GM03348 (cell line): ENCODE results near the gene MAFB.

ENCODE experiments used
- DNase-seq: peaks from one replicate; pipeline ENCODE4 v3.0.0; 2012; ENCODE audit warnings: low spot score

MAFB gene

DNA sequence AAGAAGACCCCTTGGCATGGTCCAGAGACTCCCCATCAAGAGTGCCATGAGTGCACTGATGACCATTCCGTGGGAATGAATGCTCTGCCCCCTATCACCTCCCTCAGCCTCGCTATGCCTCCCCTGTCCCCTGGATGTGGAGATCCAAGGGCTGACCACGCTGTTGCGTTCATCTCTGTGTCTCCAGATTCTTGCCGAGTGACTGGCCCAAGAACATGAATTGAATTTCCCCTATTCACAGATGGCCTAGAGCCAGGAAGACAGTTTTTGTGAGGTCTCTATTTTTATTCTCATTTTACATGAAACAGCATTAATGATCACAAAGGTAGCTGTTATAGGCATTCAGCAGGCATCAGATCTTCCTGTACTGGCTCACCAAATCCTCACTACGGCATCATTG is 33.6 kb downstream of the MAFB start:
- no peak for DNase-seq

DNA sequence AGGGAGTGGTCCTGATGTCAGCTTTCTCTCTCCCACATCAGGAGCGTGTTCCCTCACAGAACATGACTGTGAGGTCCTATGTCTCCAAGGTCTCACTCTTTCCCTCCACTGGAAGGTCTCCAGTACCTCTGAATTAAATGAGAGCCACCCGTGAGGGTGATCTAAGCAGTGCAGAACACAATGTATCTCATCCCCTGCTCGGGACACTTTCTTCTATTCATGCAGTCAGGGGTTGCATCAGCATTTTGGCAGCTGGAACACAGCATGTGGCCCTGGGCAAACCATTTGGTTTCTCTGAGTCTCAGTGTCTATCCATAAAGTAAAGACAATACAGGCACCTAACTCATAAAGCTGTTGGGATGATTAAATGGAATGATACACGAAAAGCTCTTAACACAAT is 34.2 kb downstream of the MAFB start:
- DNase-seq, result no peak

DNA sequence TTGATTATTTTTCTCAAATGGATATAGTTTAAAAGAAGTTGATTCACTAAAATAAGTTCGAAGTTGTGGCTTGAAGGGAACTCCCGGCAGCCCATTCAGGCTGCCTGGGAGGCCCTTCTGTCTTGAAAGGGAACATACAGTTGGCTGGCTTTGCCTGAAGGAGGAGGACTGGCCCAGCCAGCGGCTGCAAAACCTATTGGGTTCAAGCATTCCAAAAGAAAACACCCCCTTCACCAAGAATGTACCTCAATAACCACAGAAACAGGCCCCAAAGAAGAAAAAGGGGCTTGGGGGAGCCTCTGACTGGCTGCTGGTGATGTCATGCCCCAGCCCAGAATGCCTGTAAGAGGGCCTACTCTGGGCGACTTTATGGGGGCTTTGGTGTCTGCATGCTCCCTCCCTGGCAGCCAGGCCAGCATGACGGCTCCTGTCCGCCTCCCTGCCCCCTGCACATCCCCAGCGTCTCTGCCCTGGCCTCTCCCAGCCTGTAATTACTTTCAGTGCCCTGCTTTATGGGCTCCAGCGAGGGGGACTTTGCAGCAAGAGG is 36.5 kb downstream of the MAFB start:
- DNase-seq, result no peak

DNA sequence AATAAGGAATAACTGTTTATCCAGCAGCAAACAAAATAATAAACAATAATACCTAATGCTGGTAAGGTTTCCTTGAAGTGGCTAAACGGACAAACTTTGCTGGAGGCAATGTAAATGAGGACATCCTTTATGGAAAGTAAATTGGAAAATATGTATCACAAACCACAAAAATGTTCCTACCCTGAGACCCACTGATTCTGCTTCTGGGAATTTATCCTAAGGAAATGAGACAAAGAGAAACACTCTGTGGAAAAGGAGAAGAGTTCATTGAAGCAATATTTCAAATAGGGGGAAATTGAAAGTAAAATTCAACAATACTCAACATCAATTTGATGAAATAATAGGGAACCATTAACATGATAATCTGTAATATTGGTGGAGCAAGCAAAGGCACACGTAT is 37.9 kb downstream of the MAFB start:
- DNase-seq, result no peak

DNA sequence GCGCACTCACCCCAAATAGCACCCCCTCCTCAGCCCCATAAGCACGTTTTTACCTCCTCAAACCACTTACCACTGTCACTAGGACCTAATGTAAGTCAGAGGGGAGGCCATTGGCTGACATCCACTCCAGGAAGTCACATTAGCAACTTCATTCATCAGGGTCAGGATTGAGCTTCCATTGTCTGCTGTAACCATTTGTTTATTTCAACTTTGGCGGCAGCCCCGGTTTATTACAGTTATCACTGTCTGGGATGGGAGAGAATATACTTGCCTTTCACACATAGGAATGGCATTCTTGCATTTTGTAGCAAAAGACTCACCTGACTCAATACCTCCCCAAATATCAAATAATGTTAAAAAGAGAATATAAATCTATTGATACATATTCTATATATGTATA is 38.3 kb downstream of the MAFB start:
- no peak for DNase-seq

DNA sequence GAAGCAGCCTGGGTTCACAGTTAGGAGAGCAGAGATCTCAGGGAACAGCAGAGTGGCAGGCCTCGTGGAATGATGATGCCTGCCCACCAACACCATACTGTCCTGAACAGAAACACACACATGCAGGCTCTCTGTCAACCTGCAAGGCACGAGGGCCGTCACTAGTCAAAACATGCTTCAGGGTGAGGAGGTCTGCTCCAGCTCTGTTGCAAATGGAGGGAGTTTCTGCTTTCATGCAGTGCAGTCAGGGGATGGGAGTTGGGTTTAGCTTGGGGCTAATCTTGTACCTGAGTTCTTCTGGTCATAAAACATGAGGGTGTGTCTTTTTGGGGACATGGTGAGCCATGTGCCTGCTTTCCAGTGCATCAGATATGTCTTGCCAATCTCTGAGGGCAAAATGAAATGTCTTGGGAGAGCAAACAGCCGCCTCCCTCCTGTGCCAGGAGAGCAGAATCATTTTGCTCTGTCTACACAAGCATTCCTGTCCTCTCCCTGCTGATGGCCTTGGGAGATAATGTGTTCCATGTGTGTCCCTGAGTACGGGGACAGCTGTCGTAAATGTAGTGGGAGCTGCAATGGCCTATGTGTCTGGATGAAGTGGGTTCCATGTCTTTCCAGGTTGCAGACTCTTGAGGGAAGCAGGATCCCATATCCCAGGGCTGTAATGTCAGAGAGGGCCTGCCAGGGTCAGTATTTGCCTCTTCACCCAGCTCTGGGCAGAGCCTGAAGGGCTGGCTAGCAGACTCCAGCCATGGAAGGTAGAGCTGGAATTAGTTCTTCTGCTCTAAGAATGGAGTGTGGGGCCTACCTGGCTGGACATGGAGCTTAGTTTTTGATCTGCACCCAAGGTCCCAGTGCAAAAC is 40.6 kb downstream of the MAFB start:
- no peak for DNase-seq

DNA sequence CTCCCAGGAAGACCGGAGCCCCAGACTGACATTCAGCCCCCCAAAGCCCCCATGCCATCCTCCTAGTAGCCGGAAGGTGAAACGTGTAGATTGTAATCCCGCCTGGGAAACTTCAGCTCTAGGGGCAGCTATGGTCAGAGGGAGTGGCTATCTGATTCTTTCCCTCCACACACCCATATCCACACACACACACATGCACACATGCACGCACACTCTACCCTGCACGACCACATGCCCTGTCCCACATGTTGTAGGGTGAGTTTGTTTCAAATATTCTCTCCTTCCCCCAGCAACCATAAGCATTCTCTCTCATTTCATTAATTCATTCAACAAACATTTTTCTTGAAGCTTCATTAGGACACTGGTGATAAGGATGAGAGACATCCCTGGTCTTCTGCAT is 42.2 kb downstream of the MAFB start:
- DNase-seq, result no peak

DNA sequence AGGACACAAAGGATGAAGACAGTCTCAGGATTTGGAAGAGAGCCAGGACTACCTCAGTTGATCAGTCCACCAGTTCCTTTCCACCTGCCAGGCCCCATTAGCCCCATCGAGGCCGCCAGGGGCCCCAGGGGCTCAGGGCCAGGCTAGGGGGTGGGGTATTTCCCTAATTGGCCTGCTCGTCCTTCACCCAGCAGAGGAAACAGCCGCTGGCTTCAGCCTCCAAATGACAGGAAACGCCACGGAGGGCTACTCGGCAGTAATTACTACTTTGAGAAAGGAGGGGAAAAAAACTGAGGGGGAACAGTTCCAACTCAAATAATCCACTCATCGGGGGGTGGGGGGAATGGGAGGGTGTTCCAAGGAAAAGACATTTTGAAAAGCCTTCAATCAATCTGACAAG is 42.7 kb downstream of the MAFB start:
- no peak for DNase-seq

DNA sequence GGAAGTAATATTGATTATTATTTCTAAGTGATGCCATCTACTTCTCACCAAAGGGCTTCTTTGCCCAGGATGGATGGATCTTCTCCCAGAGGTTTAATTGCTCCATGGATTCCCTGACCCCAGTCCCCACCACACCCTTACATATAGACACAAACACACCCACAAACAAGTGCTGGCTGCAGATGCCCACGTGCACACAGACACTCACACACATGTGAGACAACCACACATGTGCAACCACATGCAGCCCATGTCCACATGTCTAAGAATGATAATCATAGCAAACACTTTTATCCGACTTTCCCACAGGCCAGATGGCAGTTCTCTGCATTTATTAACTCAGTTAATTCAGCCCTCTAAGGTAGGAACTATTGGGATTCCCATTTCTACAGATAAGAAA is 44.2 kb downstream of the MAFB start:
- DNase-seq, result no peak

DNA sequence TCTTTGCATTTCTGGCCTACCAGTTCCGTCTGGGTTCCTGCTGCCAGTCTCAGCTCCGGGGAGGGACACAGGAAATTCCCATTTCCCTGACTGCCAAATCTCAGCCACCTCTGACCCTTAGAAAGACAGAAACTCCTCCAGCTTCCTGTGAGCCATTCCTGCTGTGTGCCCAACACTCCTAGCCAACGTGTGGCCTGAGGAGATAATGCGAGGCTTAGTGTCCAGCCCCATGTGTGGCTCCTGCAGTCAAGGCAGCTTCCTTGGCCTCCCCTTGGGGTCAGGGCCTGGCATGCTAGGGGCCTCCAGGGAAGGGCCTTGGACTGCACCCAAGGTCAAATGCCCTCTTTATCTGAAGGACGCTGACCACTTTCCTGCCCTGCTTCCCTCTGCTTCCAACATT is 45.1 kb downstream of the MAFB start:
- no peak for DNase-seq

DNA sequence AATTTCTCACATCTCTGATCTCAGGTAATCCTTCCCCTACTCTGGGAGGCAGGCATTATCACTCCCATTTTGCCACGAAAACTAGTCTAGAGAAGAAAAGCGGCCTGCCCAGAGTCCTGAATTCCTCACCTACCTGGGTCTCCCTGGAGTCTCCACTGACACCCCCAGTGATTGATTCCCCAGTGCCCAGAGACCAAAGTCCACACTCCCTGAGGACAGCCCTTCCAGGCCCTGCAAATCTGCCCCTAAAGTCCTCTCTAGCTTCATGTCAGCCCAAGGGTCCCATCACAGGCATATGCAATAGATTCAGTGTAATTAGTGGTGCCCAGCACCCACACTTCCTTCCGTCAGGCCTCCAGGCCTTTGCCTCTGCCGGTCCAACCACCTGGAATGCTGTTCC is 47.2 kb downstream of the MAFB start:
- no peak for DNase-seq

DNA sequence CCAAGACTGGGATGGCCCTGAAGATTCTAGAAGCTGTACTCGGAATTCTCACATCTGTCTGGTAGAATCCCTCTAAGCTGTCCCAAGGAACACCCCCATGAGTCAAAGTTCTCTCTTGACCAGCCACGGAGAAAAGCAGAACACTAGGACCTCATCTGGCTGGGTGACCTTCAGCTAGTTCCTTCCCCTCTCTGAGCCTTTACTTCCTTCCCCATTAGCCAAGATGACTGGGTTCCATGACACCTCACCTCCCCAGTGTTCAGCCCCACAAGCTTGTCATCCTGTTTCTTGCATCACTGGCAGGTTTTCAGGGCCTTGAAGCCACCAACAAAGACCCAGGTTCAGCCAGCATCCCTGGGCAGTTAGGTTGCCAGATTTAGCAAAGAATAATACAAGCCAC is 47.8 kb downstream of the MAFB start:
- DNase-seq, result no peak

DNA sequence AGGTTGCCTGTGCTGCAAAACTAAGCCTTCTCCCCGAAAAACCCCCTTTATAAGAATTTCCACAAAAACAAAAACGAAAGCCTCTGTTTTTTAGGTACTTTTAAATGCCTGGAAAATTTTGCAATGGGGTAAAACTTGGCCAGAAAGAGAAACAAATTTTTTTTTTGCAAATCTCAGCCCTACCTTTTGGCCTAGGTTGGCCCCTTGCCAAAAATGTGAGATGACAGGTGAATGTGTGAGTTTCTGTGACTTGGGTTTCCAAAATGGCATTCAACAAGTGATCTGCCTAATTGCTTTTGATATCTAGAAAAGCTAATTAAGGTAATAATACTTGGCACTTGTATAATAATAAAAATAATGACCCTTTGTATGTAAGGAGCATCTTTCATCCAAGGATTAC is 48.4 kb downstream of the MAFB start:
- no peak for DNase-seq

DNA sequence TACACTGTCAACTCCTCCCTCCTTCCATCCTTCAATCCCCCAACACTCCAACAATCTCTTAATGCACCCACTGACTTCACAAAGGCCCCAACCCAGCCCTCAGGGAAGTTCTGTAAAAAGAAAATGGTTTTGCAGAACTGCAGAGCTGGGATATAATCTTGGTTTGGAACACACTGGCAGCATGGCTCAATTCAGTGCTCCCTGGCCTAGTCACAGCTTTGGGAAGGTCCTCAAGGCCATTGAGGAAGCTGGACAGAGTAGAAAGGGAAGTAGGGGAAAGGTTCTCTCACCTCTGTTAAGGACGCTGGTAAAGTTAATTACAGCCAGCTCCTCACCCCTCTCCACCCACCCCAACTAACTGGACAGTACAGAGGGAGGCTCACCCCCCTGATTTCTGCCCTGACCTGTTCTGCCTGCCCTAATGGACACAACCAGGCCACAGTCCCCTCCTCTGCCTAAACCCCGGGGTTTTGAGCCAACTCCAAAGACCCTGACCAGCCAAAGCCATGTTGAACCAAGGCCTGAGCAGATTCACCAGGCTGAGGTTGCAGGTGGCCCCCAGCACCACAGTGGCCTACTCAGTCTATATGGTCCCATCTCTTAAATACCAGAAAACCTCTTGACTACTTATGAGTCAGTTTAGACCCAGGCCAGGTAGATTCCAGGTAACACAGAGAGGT is 49.2 kb downstream of the MAFB start:
- DNase-seq, result no peak

DNA sequence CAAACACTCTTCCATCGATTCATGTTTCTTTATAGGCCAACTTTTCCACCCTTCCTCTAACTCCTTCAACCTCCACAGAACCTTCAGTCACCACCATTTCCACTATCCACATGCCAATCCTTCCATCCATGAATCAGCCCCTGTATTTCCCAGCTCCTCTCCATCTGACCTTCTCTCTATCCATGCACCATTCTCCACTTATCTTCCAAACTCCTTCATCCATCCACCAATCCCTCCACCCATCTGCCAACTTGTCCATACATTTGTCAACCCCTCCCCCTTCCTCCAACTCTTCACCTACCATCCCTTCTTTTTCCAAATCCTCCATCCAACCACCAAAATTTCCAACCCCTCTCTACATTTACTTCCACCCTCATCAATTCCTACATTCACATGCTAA is 49.9 kb downstream of the MAFB start:
- DNase-seq, result no peak

DNA sequence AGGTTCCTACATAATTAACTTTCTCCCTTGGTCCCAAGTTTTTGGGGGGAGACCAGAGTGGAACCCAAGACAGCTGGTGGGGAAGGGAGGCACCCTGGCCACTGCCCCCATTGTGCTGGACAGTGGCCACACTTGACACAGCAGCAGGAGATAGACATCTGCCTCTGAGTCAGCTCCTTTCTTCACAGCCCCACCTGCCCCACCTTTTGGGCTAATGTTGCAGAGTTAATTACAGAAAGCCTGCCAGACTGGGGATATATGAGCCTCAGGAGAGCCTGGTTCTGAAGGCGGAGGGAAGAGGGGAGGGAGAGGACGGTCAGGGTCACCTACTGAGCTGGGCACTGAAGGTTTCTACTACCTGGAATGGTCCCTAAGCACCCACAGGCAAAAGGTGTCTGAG is 50.6 kb downstream of the MAFB start:
- DNase-seq, result no peak

DNA sequence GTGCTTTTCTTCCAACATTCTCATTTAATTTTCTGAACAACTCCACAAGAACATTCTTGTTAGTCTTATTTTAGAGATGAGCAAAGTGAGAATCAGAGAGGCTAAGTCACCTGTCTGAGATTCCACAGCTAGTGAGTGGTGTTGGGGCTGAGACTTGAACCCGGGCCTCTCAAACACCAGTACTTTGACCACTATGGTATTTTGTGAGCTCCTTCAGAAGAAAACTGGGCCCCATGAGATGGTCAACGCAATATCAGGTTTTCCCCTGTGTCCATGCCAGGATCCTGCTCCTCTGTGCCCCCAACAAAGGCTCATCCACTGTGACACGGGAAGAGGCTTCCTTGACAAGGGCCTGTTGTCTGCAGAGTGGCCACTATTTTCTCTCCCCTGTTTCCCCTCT is 51.9 kb downstream of the MAFB start:
- DNase-seq, result no peak

DNA sequence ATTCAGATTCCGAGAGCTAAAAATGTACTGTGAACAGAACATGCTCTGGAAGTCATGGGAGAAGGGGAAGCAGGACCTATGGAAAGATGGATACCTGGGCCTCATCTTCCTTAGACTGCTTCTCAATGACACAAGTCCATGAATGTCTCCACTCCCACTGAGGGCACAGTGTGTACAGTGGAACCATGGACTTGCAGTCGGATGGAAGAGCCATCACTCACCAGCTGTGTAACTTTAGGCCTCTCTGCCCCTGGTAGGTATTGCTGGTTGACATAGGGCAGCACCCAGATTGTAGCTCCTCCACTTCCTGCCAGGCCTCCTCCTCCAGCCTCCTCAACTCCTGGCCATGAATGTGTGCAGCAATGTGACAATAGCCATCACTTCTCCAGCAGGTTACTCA is 52.5 kb downstream of the MAFB start:
- DNase-seq, result no peak

DNA sequence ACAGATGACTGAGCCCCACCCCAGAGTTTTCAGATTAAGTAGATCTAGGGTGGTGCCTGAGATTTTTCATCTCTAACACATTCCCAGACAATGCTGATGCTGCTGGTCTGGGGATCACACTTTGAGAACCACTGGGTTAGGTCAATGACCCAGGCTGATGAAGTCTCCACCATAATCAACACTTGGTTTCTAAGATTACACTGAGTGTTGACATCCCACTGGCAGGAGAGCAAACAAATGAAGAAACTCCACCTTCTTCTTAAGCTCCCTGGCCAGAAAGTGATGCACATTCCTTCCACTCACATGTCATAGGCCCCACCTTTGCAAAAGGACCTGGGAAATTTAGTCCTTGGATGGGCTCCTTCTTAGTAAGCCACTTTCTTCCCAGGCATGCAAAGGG is 53.1 kb downstream of the MAFB start:
- no peak for DNase-seq
